ENCODE results near the gene QRFPR. TPM values are rescaled to one million over a fixed set of nuclear protein-coding genes. Genes with fewer than 3 reads are reported as not detected.

Gene QRFPR
- total RNA-seq, 1 donor from 2014 or later: not detected

DNA sequence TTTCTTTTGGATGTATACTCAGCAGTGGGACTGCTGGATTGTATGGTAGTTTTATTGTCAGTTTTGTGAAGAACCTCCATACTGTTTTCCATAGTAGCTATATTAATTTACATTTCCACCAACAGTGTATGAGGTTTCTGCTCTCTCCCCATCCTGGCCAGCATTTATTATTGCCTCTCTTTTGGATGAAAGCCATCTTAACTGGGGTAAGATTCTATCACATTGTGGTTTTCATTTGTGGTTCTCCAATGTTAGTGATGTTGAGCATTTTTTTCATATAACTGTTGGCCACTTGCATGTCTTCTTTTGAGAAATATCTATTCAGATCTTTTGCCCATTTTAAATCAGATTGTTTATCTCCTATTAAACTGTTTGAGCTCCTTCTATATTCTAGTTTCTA is 27.6 kb downstream of the QRFPR start:
- Histone ChIP-seq H3K36me3 (no peaks in the 10 kb centered on the region), H3K27ac (no peak overlapping the region), H3K4me1 (no peaks in the 10 kb centered on the region), H3K9me3 (no peaks in the 10 kb centered on the region), H3K4me3 (no peak overlapping the region), H3K27me3 (no peaks in the 10 kb centered on the region)
- TF ChIP-seq, protein P1, sequence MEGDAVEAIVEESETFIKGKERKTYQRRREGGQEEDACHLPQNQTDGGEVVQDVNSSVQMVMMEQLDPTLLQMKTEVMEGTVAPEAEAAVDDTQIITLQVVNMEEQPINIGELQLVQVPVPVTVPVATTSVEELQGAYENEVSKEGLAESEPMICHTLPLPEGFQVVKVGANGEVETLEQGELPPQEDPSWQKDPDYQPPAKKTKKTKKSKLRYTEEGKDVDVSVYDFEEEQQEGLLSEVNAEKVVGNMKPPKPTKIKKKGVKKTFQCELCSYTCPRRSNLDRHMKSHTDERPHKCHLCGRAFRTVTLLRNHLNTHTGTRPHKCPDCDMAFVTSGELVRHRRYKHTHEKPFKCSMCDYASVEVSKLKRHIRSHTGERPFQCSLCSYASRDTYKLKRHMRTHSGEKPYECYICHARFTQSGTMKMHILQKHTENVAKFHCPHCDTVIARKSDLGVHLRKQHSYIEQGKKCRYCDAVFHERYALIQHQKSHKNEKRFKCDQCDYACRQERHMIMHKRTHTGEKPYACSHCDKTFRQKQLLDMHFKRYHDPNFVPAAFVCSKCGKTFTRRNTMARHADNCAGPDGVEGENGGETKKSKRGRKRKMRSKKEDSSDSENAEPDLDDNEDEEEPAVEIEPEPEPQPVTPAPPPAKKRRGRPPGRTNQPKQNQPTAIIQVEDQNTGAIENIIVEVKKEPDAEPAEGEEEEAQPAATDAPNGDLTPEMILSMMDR (IDR thresholded peaks at IDR 0.05): no peak
- TF ChIP-seq POLR2A (IDR thresholded peaks at IDR 0.05) (no peak), POLR2AphosphoS5 (IDR thresholded peaks at IDR 0.05; ENCODE audit: insufficient read depth in 1 of 2, low read depth in 1 of 2) (no peak)
- no peak for DNase-seq (ENCODE audit: extremely low spot score in 2 of 2)
- intact Hi-C loops (cut with DNase I): no loop called here

DNA sequence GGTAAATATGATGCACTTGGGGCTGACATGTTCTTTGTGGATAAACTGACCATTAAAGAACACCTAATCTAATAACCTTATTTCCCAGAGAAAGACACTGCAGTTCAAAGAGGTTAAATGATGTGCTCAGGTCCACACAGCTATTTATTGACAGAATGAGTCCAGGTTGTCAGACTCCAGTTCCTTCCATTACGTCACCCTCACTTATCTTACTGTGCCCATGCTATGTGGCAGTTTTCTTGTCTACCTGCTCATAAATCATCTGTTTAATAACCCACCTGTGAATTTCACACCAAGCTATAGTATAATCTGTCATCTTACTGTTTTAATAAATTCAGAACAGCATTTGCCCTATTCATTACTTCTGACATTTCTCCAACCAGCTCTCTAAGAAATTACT is 36.7 kb downstream of the QRFPR start:
- TF ChIP-seq POLR2A (IDR thresholded peaks at IDR 0.05) (no peak), POLR2AphosphoS5 (IDR thresholded peaks at IDR 0.05; ENCODE audit: insufficient read depth in 1 of 2, low read depth in 1 of 2) (no peak)
- TF ChIP-seq, protein P1 (IDR thresholded peaks at IDR 0.05): no peak
- intact Hi-C loops (cut with DNase I): no loop called here
- Histone ChIP-seq H3K36me3 (no peaks in the 10 kb centered on the region), H3K27me3 (no peaks in the 10 kb centered on the region), H3K9me3 (no peaks in the 10 kb centered on the region), H3K27ac (no peak overlapping the region), H3K4me3 (no peak overlapping the region), H3K4me1 (no peaks in the 10 kb centered on the region)
- DNase-seq (ENCODE audit: extremely low spot score in 2 of 2): no peak

DNA sequence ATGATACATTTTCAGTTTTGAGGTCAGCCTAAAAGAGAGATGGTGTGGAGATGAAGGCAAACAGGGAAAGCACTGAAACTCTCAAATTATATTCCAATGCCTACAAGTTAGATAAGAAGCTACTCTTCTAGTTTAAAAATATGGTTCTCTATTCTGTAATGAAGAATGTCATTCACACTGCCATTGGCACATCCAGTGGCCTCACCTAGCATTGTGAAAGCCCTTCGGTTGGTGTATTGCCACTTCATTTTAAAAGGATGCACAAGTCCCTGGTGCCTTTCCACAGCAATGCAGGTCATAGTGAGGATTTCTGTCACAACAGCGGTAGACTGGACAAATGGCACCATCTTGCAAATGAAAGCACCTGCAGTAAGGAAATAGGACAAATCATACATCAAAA is 40.6 kb downstream of the QRFPR start:
- Histone ChIP-seq H3K27me3 (no peaks in the 10 kb centered on the region), H3K27ac (no peak overlapping the region), H3K4me1 (no peaks in the 10 kb centered on the region), H3K4me3 (no peak overlapping the region), H3K9me3 (no peaks in the 10 kb centered on the region), H3K36me3 (no peaks in the 10 kb centered on the region)
- no peak for DNase-seq (ENCODE audit: extremely low spot score in 2 of 2)
- TF ChIP-seq POLR2AphosphoS5 (IDR thresholded peaks at IDR 0.05; ENCODE audit: insufficient read depth in 1 of 2, low read depth in 1 of 2): no peak
- no peak for TF ChIP-seq POLR2A (IDR thresholded peaks at IDR 0.05)
- TF ChIP-seq, protein P1 (IDR thresholded peaks at IDR 0.05): no peak
- intact Hi-C loops (cut with DNase I): no loop called here

DNA sequence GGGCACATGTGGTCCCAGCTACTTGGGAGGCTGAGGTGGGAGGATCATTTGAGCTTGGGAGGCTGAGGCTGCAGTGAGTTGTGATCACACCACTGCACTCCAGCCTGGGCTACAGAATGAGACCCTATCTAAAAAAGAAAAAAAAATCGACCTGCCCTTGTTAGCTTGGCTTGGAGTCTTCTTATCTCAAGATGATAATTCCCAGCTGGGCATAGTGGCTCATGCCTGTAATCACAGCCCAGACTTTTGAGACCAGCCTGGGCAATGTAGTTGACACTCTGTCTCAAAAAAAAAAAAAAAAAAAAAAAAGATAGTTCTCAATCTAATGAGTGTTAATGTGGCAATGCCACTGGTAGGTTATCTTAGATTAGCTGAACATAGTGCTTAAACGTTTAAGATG is 41.0 kb downstream of the QRFPR start:
- Histone ChIP-seq H3K27ac (no peak overlapping the region), H3K27me3 (no peaks in the 10 kb centered on the region), H3K9me3 (no peaks in the 10 kb centered on the region), H3K4me3 (no peak overlapping the region), H3K36me3 (no peaks in the 10 kb centered on the region), H3K4me1 (no peaks in the 10 kb centered on the region)
- intact Hi-C loops (cut with DNase I): no loop called here
- no peak for DNase-seq (ENCODE audit: extremely low spot score in 2 of 2)
- TF ChIP-seq, protein P1 (IDR thresholded peaks at IDR 0.05): no peak
- TF ChIP-seq POLR2AphosphoS5 (IDR thresholded peaks at IDR 0.05; ENCODE audit: insufficient read depth in 1 of 2, low read depth in 1 of 2) (no peak), POLR2A (IDR thresholded peaks at IDR 0.05) (no peak)

DNA sequence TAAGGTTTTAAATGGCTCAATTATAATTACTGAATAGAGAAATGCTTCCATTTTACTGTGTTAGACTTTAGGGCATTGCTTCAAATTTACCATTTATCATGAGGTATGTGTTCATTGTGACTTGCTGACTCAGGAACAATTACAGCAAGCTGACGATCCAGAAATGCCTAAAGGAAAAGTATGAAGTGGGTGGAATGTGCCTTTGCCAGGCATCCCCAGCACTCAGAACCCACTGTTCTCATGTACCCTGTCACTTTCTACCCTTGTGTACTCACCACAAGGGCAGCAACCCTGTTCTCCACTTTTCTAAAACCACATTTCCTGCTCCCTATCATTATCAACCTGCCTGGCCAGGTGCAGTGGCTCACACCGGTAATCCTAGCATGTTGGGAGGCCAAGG is 41.5 kb downstream of the QRFPR start:
- no peak for DNase-seq (ENCODE audit: extremely low spot score in 2 of 2)
- H3K4me1 ChIP-seq: no peaks in the 10 kb centered on the region
- TF ChIP-seq POLR2A (IDR thresholded peaks at IDR 0.05) (no peak), POLR2AphosphoS5 (IDR thresholded peaks at IDR 0.05; ENCODE audit: insufficient read depth in 1 of 2, low read depth in 1 of 2) (no peak)
- TF ChIP-seq, protein P1 (IDR thresholded peaks at IDR 0.05): no peak
- intact Hi-C loops (cut with DNase I): no loop called here
- H3K36me3 ChIP-seq: no peaks in the 10 kb centered on the region
- H3K4me3 ChIP-seq: no peak overlapping the region
- no peak overlapping the region for H3K27ac ChIP-seq
- H3K27me3 ChIP-seq: no peaks in the 10 kb centered on the region
- no peaks in the 10 kb centered on the region for H3K9me3 ChIP-seq

Measured in vagina (tissue), 2 donors.